Uterus (tissue), 2 donors: ENCODE data around the gene ORM2.

ENCODE experiments used
- CTCF ChIP-seq, 4 experiments: fragments of 200-600 bp in 2 of 4; fragments of 450-650 bp in 2 of 4; sonication (generic) in 2 of 4; IDR thresholded peaks; one replicate each; pipeline ENCODE4 v1.5.1; 2016 to 2019; ENCODE audit warnings: antibody characterized with exemption in 4 of 4, mild to moderate bottlenecking in 2 of 4, moderate library complexity in 1 of 4
- POLR2A ChIP-seq, 2 donors: fragments of 450-650 bp; IDR thresholded peaks; one replicate each; pipeline ENCODE4 v1.6.1; 2016; ENCODE audit warnings: antibody characterized with exemption in 2 of 2, mild to moderate bottlenecking in 1 of 2, moderate library complexity in 1 of 2

GRCh38 chr9:114308361-114308950, 21.2 kb upstream of the ORM2 start:
- TF ChIP-seq CTCF (IDR thresholded peaks at IDR 0.05) (no peak), POLR2A (IDR thresholded peaks at IDR 0.05) (no peak)
